Fibroblast of skin of scalp (primary cell): ENCODE results near the gene SH2B3.
"Not testable (repeated sequence)": the region's sequence is repeated elsewhere in the genome, so short reads cannot be mapped to it uniquely, and the experiment has no call there.

ENCODE experiments used
- DNase-seq: peaks from one replicate; pipeline ENCODE4 v3.0.0-alpha.2; 2013

SH2B3 gene

GRCh38 chr12:111445726-111446581 is 40.2 kb downstream of the SH2B3 start:
- no peak for DNase-seq

GRCh38 chr12:111446631-111447570 is 41.2 kb downstream of the SH2B3 start:
- DNase-seq: no peak

GRCh38 chr12:111447571-111448265 is 42.0 kb downstream of the SH2B3 start:
- DNase-seq: no peak

- DNase-seq: no peak
These were observed 42.6 kb downstream of the SH2B3 start for GRCh38 chr12:111448266-111448830.

GRCh38 chr12:111448846-111449790 is 43.4 kb downstream of the SH2B3 start:
- DNase-seq: no peak

- DNase-seq: no peak
These were observed 45.0 kb downstream of the SH2B3 start for GRCh38 chr12:111450676-111451075.

GRCh38 chr12:111451232-111451631 is 45.5 kb downstream of the SH2B3 start:
- no peak for DNase-seq

GRCh38 chr12:111451649-111452129 is 46.0 kb downstream of the SH2B3 start:
- DNase-seq: peak; percentile 60

GRCh38 chr12:111453071-111453989 is 47.6 kb downstream of the SH2B3 start:
- DNase-seq: no peak

GRCh38 chr12:111454311-111454710 is 48.6 kb downstream of the SH2B3 start:
- no peak for DNase-seq

GRCh38 chr12:111454716-111455447 is 49.2 kb downstream of the SH2B3 start:
- no peak for DNase-seq

- peak; percentile 87 for DNase-seq
These were observed 50.0 kb downstream of the SH2B3 start for GRCh38 chr12:111455448-111456320.

GRCh38 chr12:111457071-111457470 is 51.3 kb downstream of the SH2B3 start:
- no peak for DNase-seq

GRCh38 chr12:111457577-111457976 is 51.9 kb downstream of the SH2B3 start:
- DNase-seq: no peak

GRCh38 chr12:111458546-111459172 is 52.9 kb downstream of the SH2B3 start:
- DNase-seq: no peak

GRCh38 chr12:111460111-111460510 is 54.4 kb downstream of the SH2B3 start:
- not testable (repeated sequence) for DNase-seq

- peak; percentile 91 for DNase-seq
These were observed 56.6 kb downstream of the SH2B3 start for GRCh38 chr12:111462210-111462769.
